ENCODE measurements around the gene OTUB1. TPM values are rescaled to one million over a fixed set of nuclear protein-coding genes. Genes with fewer than 3 reads are reported as not detected.

Gene OTUB1
- total and polyA plus RNA-seq, 11 donors: 46.7 to 83.1 (median 54.5) TPM

GRCh38 chr11:63939397-63939891, 46.8 kb upstream of the OTUB1 start:
- Histone ChIP-seq H3K36me3 (peaks cover 0 to 3% (median 0%) of the 10 kb centered on the region in 9 donors), H3K4me3 (peak overlapping the region; percentile 50 to 94 (median 74)), H3K27ac (peak overlapping the region in 10 of 12 donors; percentile 35 to 86 (median 76)), H3K27me3 (no peaks in the 10 kb centered on the region), H3K9me3 (no peaks in the 10 kb centered on the region), H3K4me1 (peaks cover 0 to 38% (median 25%) of the 10 kb centered on the region in 12 donors)
- 1 to 6% (median 4%) methylated on average over 23 to 26 of the region's 26 CpGs for WGBS, 4 donors
- intact Hi-C loops (cut with DNase I): loop anchor here in 2 of 10 donors (2.0 kb wide), 1 partner anchor 21 kb away; no protein-coding TSS in a partner anchor
- no peak for TF ChIP-seq POLR2A (IDR thresholded peaks at IDR 0.05)
- TF ChIP-seq CTCF (IDR thresholded peaks at IDR 0.05): no peak
- DNase-seq: no peak
- peak in 2 of 4 donors; percentile 1 for ATAC-seq

- peak overlapping the region in 5 of 12 donors; percentile 10 to 73 (median 37) for H3K27ac ChIP-seq
- WGBS, 4 donors: 70 to 74% (median 72%) methylated on average over 6 of the region's 6 CpGs
- ATAC-seq: no peak
These were observed 45.5 kb upstream of the OTUB1 start for GRCh38 chr11:63940786-63941185.

GRCh38 chr11:63941901-63942300, 44.3 kb upstream of the OTUB1 start:
- DNase-seq (no peak), ATAC-seq (no peak)
- 77 to 87% (median 81%) methylated on average over 4 of the region's 4 CpGs for WGBS, 4 donors
- H3K27ac ChIP-seq: peak overlapping the region in 1 of 12 donors; percentile 50
- intact Hi-C loops (cut with DNase I): loop anchor here in 8 of 10 donors (5.0 to 10.0 kb wide), 5 partner anchors 35 to 177 kb away; partner anchors contain the start of gene ZFTA (in 5 of the 8)
- no peaks in the 10 kb centered on the region for H3K9me3 ChIP-seq
- no peaks in the 10 kb centered on the region for H3K27me3 ChIP-seq
- TF ChIP-seq CTCF (IDR thresholded peaks at IDR 0.05) (no peak), POLR2A (IDR thresholded peaks at IDR 0.05) (no peak)
- H3K4me3 ChIP-seq: no peak overlapping the region
- peaks cover 0 to 10% (median 9%) of the 10 kb centered on the region in 9 donors for H3K36me3 ChIP-seq
- peaks cover 0 to 53% (median 35%) of the 10 kb centered on the region in 12 donors for H3K4me1 ChIP-seq

More at GRCh38 chr11:63940786-63941185, 45.5 kb upstream of the OTUB1 start:
- Histone ChIP-seq H3K4me3 (no peak overlapping the region), H3K9me3 (no peaks in the 10 kb centered on the region), H3K27me3 (no peaks in the 10 kb centered on the region), H3K36me3 (peaks cover 0 to 3% (median 0%) of the 10 kb centered on the region in 9 donors), H3K4me1 (peaks cover 0 to 51% (median 35%) of the 10 kb centered on the region in 12 donors)
- no peak for TF ChIP-seq POLR2A (IDR thresholded peaks at IDR 0.05)
- no peak for TF ChIP-seq CTCF (IDR thresholded peaks at IDR 0.05)
- DNase-seq: no peak
- intact Hi-C loops (cut with DNase I): loop anchor here in 8 of 10 donors (5.0 to 10.0 kb wide), 5 partner anchors 33 to 176 kb away; partner anchors contain the start of gene ZFTA (in 5 of the 8)

GRCh38 chr11:63942803-63943202, 43.4 kb upstream of the OTUB1 start:
- no peak for TF ChIP-seq POLR2A (IDR thresholded peaks at IDR 0.05)
- no peak for TF ChIP-seq CTCF (IDR thresholded peaks at IDR 0.05)
- Histone ChIP-seq H3K36me3 (peaks cover 0 to 19% (median 13%) of the 10 kb centered on the region in 9 donors), H3K27me3 (no peaks in the 10 kb centered on the region), H3K9me3 (no peaks in the 10 kb centered on the region), H3K4me3 (no peak overlapping the region), H3K4me1 (peaks cover 0 to 53% (median 35%) of the 10 kb centered on the region in 12 donors), H3K27ac (no peak overlapping the region)
- WGBS, 4 donors: 84 to 91% (median 86%) methylated on average over 3 of the region's 3 CpGs
- DNase-seq (no peak), ATAC-seq (no peak)
- intact Hi-C loops (cut with DNase I): loop anchor here in 8 of 10 donors (5.0 to 10.0 kb wide), 5 partner anchors 36 to 178 kb away; partner anchors contain the start of gene ZFTA (in 5 of the 8)

Measured in heart left ventricle (tissue), 16 donors.